Stimulated activated CD4-positive, alpha-beta T cell treated with anti-CD3 and anti-CD28 coated beads, Interleukin-12 subunit alpha, Interleukin-12 subunit beta, amount 100 ng/mL, for 24 hours (primary cell): ENCODE measurements around the gene SLC41A3.
"Not testable (repeated sequence)": the region's sequence is repeated elsewhere in the genome, so short reads cannot be mapped to it uniquely, and the experiment has no call there.

Source experiments
- DNase-seq, 2 experiments: peaks; one replicate each; pipeline ENCODE4 v3.0.0-alpha.2; 2020; ENCODE audit warnings: low read depth in 2 of 2

SLC41A3 gene

GRCh38 chr3:125958511-125959316 lies 125.2 kb downstream of the SLC41A3 start:
- DNase-seq: no peak

- DNase-seq: no peak
Measured at GRCh38 chr3:125957674-125958510, 126.0 kb downstream of the SLC41A3 start.

GRCh38 chr3:125957020-125957419 lies 126.9 kb downstream of the SLC41A3 start:
- DNase-seq: not testable (repeated sequence)
